UCSD-AML1 (cell line): ENCODE results near the gene IGSF23.
"Not testable (repeated sequence)": the region's sequence is repeated elsewhere in the genome, so short reads cannot be mapped to it uniquely, and the experiment has no call there.

Experiments
- DNase-seq: peaks from one replicate; lab custom pipeline; 2025; ENCODE audit not compliant: unreplicated experiment; lab: John Stamatoyannopoulos, UW

IGSF23 gene

DNA sequence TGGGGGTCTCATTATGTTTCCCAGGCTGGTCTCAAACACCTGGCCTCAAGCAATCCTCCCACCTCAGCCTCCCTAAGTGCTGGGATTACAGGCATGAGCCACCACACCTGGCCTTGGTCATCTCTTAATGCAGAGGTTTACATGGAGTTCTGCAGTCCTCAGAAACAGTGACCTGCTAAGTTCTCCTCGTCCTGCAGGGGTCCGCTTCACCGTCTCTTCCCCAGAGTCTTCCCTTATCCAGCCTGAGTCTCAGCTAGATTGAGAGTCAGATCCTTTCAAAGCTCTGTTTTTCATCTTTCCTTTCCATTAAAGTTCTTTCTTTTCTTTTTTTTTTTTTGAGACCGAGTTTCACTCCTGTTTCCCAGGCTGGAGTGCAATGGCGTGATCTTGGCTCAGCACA is 2.9 kb upstream of the IGSF23 start:
- DNase-seq = not testable (repeated sequence)

DNA sequence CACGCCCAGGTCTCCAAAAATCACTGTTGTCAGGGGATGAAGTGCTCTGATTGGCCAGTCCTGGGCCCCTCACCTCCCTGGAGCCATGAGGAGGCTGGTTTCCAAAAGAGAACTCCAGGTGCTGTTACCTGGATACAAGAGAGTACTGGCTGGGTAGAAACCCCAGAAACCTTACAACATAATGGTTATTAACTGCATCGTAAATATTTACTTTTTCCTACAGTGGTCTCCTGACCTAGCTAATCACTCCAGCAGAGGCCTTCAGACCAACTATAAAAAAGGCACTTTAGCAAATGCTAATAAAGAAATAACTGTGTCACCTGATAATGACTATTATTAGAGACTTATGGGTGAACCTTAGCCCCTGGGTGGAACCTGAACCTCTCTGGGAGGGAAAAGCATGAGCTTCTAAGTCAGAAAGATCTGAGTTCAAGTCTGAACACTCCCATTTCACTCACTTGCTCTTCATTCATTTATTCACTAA is 1.5 kb upstream of the IGSF23 start:
- no peak for DNase-seq

DNA sequence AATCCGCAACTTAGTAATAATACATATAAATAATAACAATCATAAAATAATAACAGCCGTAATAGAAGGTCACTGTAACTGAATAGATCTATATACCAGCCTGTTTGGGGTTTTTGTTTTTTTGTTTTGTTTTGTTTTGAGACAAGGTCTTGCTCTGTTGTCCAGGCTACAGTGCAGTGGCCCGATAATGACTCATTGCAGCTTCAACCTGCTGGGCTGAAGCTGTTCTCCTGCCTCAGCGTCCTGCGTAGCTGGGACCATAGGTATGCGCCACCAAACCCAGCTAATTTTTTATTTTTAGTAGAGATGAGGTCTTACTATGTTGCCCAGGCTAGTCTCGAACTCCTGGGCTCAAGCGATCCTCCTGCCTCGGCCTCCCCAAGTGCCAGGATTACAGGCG is 950 bp downstream of the IGSF23 start:
- no peak for DNase-seq

GRCh38 chr19:44615863-44616247 is 2.5 kb downstream of the IGSF23 start:
- DNase-seq = no peak

- no peak for DNase-seq
Observed at GRCh38 chr19:44617110-44617880, 3.9 kb downstream of the IGSF23 start.

- no peak for DNase-seq
Observed at GRCh38 chr19:44618640-44619357, 5.4 kb downstream of the IGSF23 start.

DNA sequence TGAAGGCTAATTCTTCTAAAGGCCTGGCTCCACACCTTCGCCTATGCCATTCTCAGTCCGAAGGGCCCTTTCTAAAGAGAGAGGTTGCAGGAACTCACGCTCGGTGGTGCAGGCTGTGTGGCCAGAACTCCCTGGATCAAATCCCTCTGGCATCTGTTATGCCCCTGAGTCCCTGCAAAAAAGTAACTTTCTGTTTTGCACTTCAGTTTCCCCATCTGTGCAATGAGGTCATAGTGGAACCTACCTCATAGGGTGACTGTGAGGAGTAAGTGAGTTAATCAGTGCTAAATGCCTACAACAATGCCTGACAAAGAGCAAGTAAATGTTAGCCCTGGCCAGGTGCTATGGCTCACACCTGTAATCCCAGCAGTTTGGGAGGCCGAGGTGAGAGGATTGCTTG is 7.3 kb downstream of the IGSF23 start:
- DNase-seq = no peak

GRCh38 chr19:44621367-44621766 is 8.0 kb downstream of the IGSF23 start:
- no peak for DNase-seq

DNA sequence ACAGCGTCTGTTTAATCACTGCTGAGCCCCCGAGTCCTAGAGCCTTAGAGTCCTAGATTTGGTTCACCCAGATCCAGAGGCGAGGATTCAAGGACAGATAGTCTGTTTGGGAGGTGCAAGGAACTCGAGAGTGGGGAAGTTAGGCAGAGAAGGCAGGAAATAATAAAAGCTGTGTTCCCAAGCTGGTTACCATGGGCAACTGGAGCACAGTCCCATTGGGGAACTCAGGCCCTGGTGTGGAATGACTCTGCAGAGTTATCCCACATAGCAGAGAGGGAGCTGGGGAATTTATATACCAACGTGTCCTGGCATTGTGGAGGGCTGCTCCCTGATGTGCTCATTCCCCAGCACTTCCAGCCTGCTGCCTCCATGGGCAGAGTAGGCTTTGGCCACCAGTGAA is 9.7 kb downstream of the IGSF23 start:
- peak; percentile 41 for DNase-seq

DNA sequence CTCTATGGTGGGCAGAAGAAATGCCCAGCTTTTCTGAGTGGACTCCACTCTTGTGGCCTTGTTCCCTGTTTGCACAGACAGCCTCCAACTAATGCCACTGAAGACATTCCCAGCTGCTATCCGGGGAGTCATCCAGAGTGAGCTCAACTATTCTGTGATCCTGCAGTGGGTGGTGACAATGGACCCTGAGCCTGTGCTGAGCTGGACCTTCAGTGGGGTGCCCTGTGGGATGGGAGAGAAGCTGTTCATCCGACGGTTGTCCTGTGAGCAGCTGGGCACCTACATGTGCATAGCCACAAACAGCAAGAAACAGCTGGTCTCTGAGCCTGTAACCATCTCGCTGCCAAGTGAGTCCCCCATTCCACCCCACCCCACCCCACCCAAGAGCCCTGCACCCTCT is 10.3 kb downstream of the IGSF23 start:
- no peak for DNase-seq

- no peak for DNase-seq
Observed at GRCh38 chr19:44624840-44625354, 11.5 kb downstream of the IGSF23 start.

DNA sequence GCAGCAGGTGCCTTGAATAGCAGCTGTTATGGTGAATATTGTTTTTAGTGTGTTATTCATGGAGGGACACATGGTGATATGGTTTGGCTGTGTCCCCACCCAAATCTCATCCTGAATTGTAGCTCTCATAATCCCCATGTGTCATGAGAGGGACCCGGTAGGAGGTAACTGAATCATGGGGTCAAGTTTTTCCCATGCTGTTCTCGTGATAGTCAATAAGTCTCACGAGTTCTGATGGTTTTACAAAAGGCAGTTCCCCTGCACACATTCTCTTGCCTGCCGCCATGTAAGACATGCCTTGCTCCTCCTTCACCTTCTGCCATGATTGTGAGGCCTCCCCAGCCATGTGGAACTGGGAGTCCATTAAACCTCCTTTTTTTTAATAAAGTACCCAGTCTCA is 12.3 kb downstream of the IGSF23 start:
- DNase-seq = not testable (repeated sequence)

- DNase-seq = no peak
Observed at GRCh38 chr19:44626048-44626624, 12.8 kb downstream of the IGSF23 start.

- no peak for DNase-seq
Observed at GRCh38 chr19:44627631-44628030, 14.3 kb downstream of the IGSF23 start.

DNA sequence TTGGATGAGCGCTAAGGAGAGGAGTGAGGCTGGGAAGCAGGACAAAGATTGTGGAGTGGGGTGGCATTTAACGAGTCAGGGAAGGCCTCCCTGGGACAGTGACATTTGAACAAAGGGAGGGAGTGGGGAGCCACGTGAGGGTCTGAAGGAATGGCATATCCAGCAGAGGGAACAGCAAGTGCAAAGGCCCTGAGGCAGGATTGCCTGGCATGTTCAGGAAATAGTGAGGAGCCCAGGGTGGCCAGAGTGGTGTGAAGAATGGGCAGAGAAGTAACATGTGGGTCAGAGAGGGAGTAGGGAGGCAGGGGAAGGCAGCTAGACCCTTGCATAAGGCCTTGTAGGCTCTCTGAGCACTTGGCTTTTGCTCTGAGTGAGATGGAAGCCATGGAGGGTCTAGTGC is 15.4 kb downstream of the IGSF23 start:
- DNase-seq = no peak

DNA sequence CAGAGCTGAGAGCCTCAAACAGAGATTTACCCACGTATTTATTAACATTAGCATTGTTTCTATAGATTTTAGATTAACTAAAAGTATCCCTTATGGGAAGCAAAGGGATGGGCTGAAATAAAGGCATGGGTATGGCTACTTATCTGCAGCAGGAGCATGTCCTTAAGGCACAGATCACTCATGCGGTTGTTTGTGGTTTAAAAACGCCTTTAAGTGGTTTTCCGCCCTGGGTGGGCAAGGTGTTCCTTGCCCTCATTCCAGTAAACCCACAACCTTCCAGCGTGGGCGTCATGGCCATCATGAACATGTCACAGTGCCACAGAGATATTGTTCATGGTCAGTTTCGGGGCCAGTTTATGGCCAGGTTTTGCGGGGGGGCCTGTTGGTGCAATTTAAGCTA is 18.2 kb downstream of the IGSF23 start:
- not testable (repeated sequence) for DNase-seq

- DNase-seq = not testable (repeated sequence)
Observed at GRCh38 chr19:44634058-44634457, 20.7 kb downstream of the IGSF23 start.

- no peak for DNase-seq
Observed at GRCh38 chr19:44634785-44635184, 21.4 kb downstream of the IGSF23 start.

GRCh38 chr19:44635581-44636438 is 22.4 kb downstream of the IGSF23 start:
- DNase-seq = peak; percentile 33

- DNase-seq = no peak
Observed at GRCh38 chr19:44636439-44637389, 23.4 kb downstream of the IGSF23 start.
